A549 (cell line): ENCODE measurements around the gene MATK. TPM values are rescaled to one million over a fixed set of nuclear protein-coding genes. Genes with fewer than 3 reads are reported as not detected.

Experiments
- ATAC-seq, 2 experiments: fragments of 200-7000 bp in 1 of 2; fragments of >200 bp in 1 of 2; cut with Nextera tagmentation in 1 of 2; cut with Tn5 transposase in 1 of 2; 3 replicates each; pipeline versions ENCODE4 v1.8.0 to v1.9.1; 2018 to 2020; ENCODE audit warnings: mild to moderate bottlenecking in 1 of 2, moderate library complexity in 1 of 2
- CTCF ChIA-PET: fragments of 300-600 bp; sonication (Branson Sonifier 250); formaldehyde crosslinking; extraction: SDS; loops from one replicate; lab custom pipeline; 2021; ENCODE audit warnings: antibody characterized with exemption, inconsistent platforms; lab: Yijun Ruan, JAX
- POLR2A ChIA-PET: fragments of 350-600 bp; formaldehyde crosslinking; extraction: SDS; loops from one replicate; lab custom pipeline; 2021; ENCODE audit warnings: antibody characterized with exemption, inconsistent platforms; lab: Yijun Ruan, JAX
- DNase-seq, 2 experiments: peaks; one replicate each; pipeline versions ENCODE4 v3.0.0 to v3.0.0-alpha.2; 2011 to 2016; ENCODE audit warnings: low read depth in 1 of 2, low spot score in 1 of 2
- FAIRE-seq: peaks from 2 replicates; lab custom pipeline; 2011; peaks lifted over from hg19 to GRCh38; lab: Jason Lieb, UNC
- H3K27ac ChIP-seq, 2 experiments: fragments of >200 bp; sonication (Bioruptor Twin); formaldehyde crosslinking; 3 replicates each; pipeline ENCODE4 v1.5.1; 2016 to 2017
- H3K4me1 ChIP-seq: fragments of >200 bp; sonication (Bioruptor Twin); formaldehyde crosslinking; 3 replicates; pipeline ENCODE4 v1.6.1; 2016
- H3K4me2 ChIP-seq: fragments of >200 bp; sonication (Bioruptor Twin); formaldehyde crosslinking; 3 replicates; pipeline ENCODE4 v1.6.1; 2016
- H3K4me3 ChIP-seq: fragments of >200 bp; sonication (Bioruptor Twin); formaldehyde crosslinking; 3 replicates; pipeline ENCODE4 v1.5.1; 2016
- H3K9me3 ChIP-seq: fragments of >200 bp; sonication (Bioruptor Twin); formaldehyde crosslinking; 3 replicates; pipeline ENCODE4 v1.6.1; 2016
- ATOH8 ChIP-seq: fragments of 250-450 bp; sonication (Bioruptor Pico); IDR thresholded peaks from 2 replicates; pipeline ENCODE4 v1.5.0; 2020; ENCODE audit warnings: low read depth, mild to moderate bottlenecking, moderate library complexity
- CBX2 ChIP-seq: fragments of 200-600 bp; sonication (generic); IDR thresholded peaks from 2 replicates; pipeline ENCODE4 v1.6.1; 2016; ENCODE audit warnings: low read depth, mild to moderate bottlenecking, borderline replicate concordance
- CEBPB ChIP-seq, 2 experiments: fragments of >200 bp in 1 of 2; sonication (Bioruptor Twin) in 1 of 2; formaldehyde crosslinking in 1 of 2; IDR thresholded peaks; 2 replicates each; pipeline ENCODE4 v1.6.1; 2012 to 2016
- FOSB ChIP-seq: fragments of 250-450 bp; sonication (Bioruptor Pico); IDR thresholded peaks from 2 replicates; pipeline ENCODE4 v1.5.0; 2020; ENCODE audit warnings: mild to moderate bottlenecking, moderate library complexity
- HEYL ChIP-seq: fragments of 250-450 bp; sonication (Bioruptor Pico); IDR thresholded peaks from 2 replicates; pipeline ENCODE4 v1.8.0; 2021; ENCODE audit warnings: mild to moderate bottlenecking, moderate library complexity
- HOXA7 ChIP-seq: fragments of 250-450 bp; sonication (Bioruptor Pico); IDR thresholded peaks from 2 replicates; pipeline ENCODE4 v1.5.0; 2020; ENCODE audit warnings: mild to moderate bottlenecking, moderate library complexity
- HOXB13 ChIP-seq: fragments of 250-450 bp; sonication (Bioruptor Pico); IDR thresholded peaks from 2 replicates; pipeline ENCODE4 v1.5.0; 2020; ENCODE audit warnings: low read depth, mild to moderate bottlenecking, moderate library complexity
- MAZ ChIP-seq: fragments of 150-350 bp; IDR thresholded peaks from 2 replicates; pipeline ENCODE4 v1.6.1; 2014; ENCODE audit warnings: antibody characterized with exemption, low read depth, low read length, borderline replicate concordance
- MYC ChIP-seq: IDR thresholded peaks from 2 replicates; pipeline ENCODE4 v1.6.1; 2012; ENCODE audit warnings: mild to moderate bottlenecking, inconsistent platforms, low read length, improper control_type of control experiment, borderline replicate concordance
- NR3C1 ChIP-seq: fragments of >200 bp; sonication (Bioruptor Twin); formaldehyde crosslinking; IDR thresholded peaks from 3 replicates; pipeline ENCODE4 v1.6.1; 2017
- POLR2A ChIP-seq: IDR thresholded peaks from 2 replicates; pipeline ENCODE4 v1.6.1; 2012; ENCODE audit warnings: mild to moderate bottlenecking, low read length
- TP53 ChIP-seq: fragments of 250-450 bp; sonication (Bioruptor Pico); IDR thresholded peaks from 2 replicates; pipeline ENCODE4 v1.5.0; 2021; ENCODE audit warnings: mild to moderate bottlenecking, moderate library complexity
- ZC3H11A ChIP-seq: fragments of 450-650 bp; IDR thresholded peaks from 2 replicates; pipeline ENCODE4 v1.6.1; 2014; ENCODE audit warnings: antibody characterized with exemption, mild to moderate bottlenecking
- ZFP36 ChIP-seq: fragments of 450-650 bp; IDR thresholded peaks from 2 replicates; pipeline ENCODE4 v1.6.1; 2014; ENCODE audit warnings: borderline replicate concordance; ENCODE audit not compliant: partially characterized antibody
- ZNF302 ChIP-seq: fragments of 250-450 bp; sonication (Bioruptor Pico); IDR thresholded peaks from 2 replicates; pipeline ENCODE4 v1.9.0; 2021; ENCODE audit warnings: inconsistent platforms, mild to moderate bottlenecking, moderate library complexity
- WGBS: methylation state at CpG from one replicate; pipeline ENCODE4 v1.1.6; 2017; ENCODE audit errors: missing lambda C conversion rate; 5-methylcytosine and 5-hydroxymethylcytosine counted together
- polyA plus RNA-seq, 4 experiments: library from polyadenylated mRNA; depleted of rRNA in 3 of 4; stranded (reverse); fragments of >200 nt; fragmentation: RNase III in 1 of 4; extraction: RNeasy Plus Mini Kit Qiagen cat#74134 plus additional on column Dnase treatment in 1 of 4; gene quantifications; 2 replicates in 3 of 4; 3 replicates in 1 of 4; pipeline ENCODE4 v1.2.3, GENCODE V29; 2011 to 2017
- TF ChIP-seq, protein P1 (sequence below): IDR thresholded peaks from 2 replicates; pipeline ENCODE4 v1.6.1; 2012
- TF ChIP-seq, protein P2 (sequence below): fragments of 150-350 bp; IDR thresholded peaks from 2 replicates; pipeline ENCODE4 v1.6.1; 2014; ENCODE audit warnings: low read depth, mild to moderate bottlenecking, low read length

Gene MATK
- polyA plus RNA-seq, 2 of the 4 experiments (the other 2 are of a cell fraction) = 0.12 to 0.45 TPM

- FAIRE-seq = no peak
- WGBS = 69% methylated on average over 12 of the region's 29 CpGs
- H3K9me3 ChIP-seq = no peaks in the 10 kb centered on the region
- H3K4me2 ChIP-seq = no peak overlapping the region
- no peak for ATAC-seq
- no peak for DNase-seq
- H3K4me3 ChIP-seq = no peak overlapping the region
- ChIA-PET POLR2A (no interaction called here), CTCF (interaction anchor here (1.4 kb wide), 1 partner anchor 157 kb away, joined by 3 read pairs; no protein-coding TSS in a partner anchor)
- H3K4me1 ChIP-seq = no peaks in the 10 kb centered on the region
- H3K27ac ChIP-seq = no peak overlapping the region
- TF ChIP-seq NR3C1 = no peak
- no peak for TF ChIP-seq TP53 (CRISPR knock-in tag)
- no peak for TF ChIP-seq MYC
Measured at GRCh38 chr19:3805859-3806258, 19.7 kb upstream of the MATK start.

DNA sequence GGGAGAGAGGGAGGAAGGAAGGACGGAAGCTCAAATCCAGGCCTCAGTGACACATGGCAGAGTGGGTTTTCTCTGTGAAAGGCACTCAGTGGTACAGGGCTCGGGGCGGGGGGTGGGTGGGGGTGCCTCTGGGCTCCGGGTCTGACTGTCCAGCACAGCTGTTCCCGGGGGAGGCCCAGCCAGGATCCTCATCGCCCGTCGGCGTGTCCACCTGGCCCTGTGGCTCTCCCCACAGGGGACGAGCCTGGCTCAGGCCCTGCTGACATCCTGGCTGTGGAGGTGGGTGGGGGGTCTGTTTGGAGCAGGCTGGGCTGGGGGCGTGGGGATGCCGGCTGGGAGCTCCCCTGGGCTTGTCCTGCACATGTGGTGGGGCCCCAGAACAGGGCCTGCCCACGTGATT lies 18.2 kb upstream of the MATK start:
- H3K27ac ChIP-seq = no peak overlapping the region
- POLR2A ChIA-PET = no interaction called here
- H3K4me3 ChIP-seq = no peak overlapping the region
- H3K4me2 ChIP-seq = no peak overlapping the region
- 73% methylated on average over 2 of the region's 13 CpGs for WGBS
- FAIRE-seq (no peak), DNase-seq (no peak), ATAC-seq (no peak)
- CTCF ChIA-PET = interaction anchor here (1.1 kb wide), 1 partner anchor 17 kb away, joined by 5 read pairs; no protein-coding TSS in a partner anchor
- TF ChIP-seq FOSB (CRISPR knock-in tag) = no peak
- TF ChIP-seq, protein P1, sequence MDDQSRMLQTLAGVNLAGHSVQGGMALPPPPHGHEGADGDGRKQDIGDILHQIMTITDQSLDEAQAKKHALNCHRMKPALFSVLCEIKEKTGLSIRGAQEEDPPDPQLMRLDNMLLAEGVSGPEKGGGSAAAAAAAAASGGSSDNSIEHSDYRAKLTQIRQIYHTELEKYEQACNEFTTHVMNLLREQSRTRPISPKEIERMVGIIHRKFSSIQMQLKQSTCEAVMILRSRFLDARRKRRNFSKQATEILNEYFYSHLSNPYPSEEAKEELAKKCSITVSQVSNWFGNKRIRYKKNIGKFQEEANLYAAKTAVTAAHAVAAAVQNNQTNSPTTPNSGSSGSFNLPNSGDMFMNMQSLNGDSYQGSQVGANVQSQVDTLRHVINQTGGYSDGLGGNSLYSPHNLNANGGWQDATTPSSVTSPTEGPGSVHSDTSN = no peak
- TF ChIP-seq NR3C1 = no peak
- TF ChIP-seq ZC3H11A = no peak
- TF ChIP-seq HEYL (CRISPR knock-in tag) = no peak
- no peaks in the 10 kb centered on the region for H3K4me1 ChIP-seq
- no peaks in the 10 kb centered on the region for H3K9me3 ChIP-seq

- H3K27ac ChIP-seq = no peak overlapping the region
- DNase-seq (no peak), FAIRE-seq (no peak), ATAC-seq (no peak)
- ChIA-PET POLR2A (no interaction called here), CTCF (interaction anchor here (1.1 kb wide), 1 partner anchor 18 kb away, joined by 5 read pairs; no protein-coding TSS in a partner anchor)
- no peaks in the 10 kb centered on the region for H3K4me1 ChIP-seq
- TF ChIP-seq CEBPB (IDR thresholded peaks at IDR 0.05) = no peak
- TF ChIP-seq HOXB13 (CRISPR knock-in tag) = no peak
- no peak for TF ChIP-seq ZNF302 (CRISPR knock-in tag)
- TF ChIP-seq POLR2A = no peak
- TF ChIP-seq MAZ = no peak
- TF ChIP-seq HOXA7 = no peak
- no peak for TF ChIP-seq CBX2
- no peak for TF ChIP-seq ATOH8 (CRISPR knock-in tag)
- no peak overlapping the region for H3K4me3 ChIP-seq
- no peak overlapping the region for H3K4me2 ChIP-seq
- no peaks in the 10 kb centered on the region for H3K9me3 ChIP-seq
- WGBS = 86% methylated on average over 4 of the region's 10 CpGs
Measured at GRCh38 chr19:3803986-3804385, 17.8 kb upstream of the MATK start.

- POLR2A ChIA-PET = no interaction called here
- FAIRE-seq (no peak), ATAC-seq (no peak), DNase-seq (no peak)
- no peak overlapping the region for H3K27ac ChIP-seq
- TF ChIP-seq ZFP36 = peak; percentile 82
- TF ChIP-seq, protein P2, sequence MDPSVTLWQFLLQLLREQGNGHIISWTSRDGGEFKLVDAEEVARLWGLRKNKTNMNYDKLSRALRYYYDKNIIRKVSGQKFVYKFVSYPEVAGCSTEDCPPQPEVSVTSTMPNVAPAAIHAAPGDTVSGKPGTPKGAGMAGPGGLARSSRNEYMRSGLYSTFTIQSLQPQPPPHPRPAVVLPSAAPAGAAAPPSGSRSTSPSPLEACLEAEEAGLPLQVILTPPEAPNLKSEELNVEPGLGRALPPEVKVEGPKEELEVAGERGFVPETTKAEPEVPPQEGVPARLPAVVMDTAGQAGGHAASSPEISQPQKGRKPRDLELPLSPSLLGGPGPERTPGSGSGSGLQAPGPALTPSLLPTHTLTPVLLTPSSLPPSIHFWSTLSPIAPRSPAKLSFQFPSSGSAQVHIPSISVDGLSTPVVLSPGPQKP = no peak
- H3K9me3 ChIP-seq = no peaks in the 10 kb centered on the region
- H3K4me3 ChIP-seq = no peak overlapping the region
- no peak overlapping the region for H3K4me2 ChIP-seq
- 89% methylated on average over 9 of the region's 24 CpGs for WGBS
- no peaks in the 10 kb centered on the region for H3K4me1 ChIP-seq
- CTCF ChIA-PET = interaction anchor here (1.1 kb wide), 1 partner anchor 18 kb away, joined by 5 read pairs; no protein-coding TSS in a partner anchor
Measured at GRCh38 chr19:3803114-3803888, 17.1 kb upstream of the MATK start.
